Thoracic aorta (tissue), 2 donors: ENCODE data around the gene THBS3. TPM values are rescaled to one million over a fixed set of nuclear protein-coding genes. Genes with fewer than 3 reads are reported as not detected.

Experiments
- ATAC-seq: fragments of 150-250 bp; one replicate; pipeline ENCODE4 v1.8.0; 2017; ENCODE audit warnings: low read depth; ENCODE audit not compliant: insufficient number of reproducible peaks, low FRiP score
- DNase-seq: peaks from one replicate; pipeline ENCODE4 v3.0.0-alpha.2; 2020; ENCODE audit warnings: low spot score
- H3K27ac ChIP-seq, 2 donors: fragments of 200-600 bp; sonication (generic); 1 replicate in 1 of 2; 2 replicates in 1 of 2; pipeline ENCODE4 v1.5.1; 2016; ENCODE audit warnings: mild to moderate bottlenecking in 2 of 2, moderate library complexity in 2 of 2
- H3K27me3 ChIP-seq: fragments of 200-600 bp; sonication (generic); replicated peaks from 2 replicates; pipeline ENCODE4 v1.6.0; 2016; ENCODE audit warnings: mild to moderate bottlenecking; ENCODE audit not compliant: insufficient read depth
- H3K36me3 ChIP-seq: fragments of 200-600 bp; sonication (generic); one replicate; pipeline ENCODE4 v1.5.1; 2016
- H3K4me1 ChIP-seq, 2 donors: fragments of 200-600 bp; sonication (generic); 1 replicate in 1 of 2; 2 replicates in 1 of 2; pipeline versions ENCODE4 v1.5.1 to v1.6.0; 2016; ENCODE audit warnings: low read depth in 2 of 2, mild to moderate bottlenecking in 1 of 2; ENCODE audit not compliant: control insufficient read depth in 1 of 2
- H3K4me3 ChIP-seq: fragments of 200-600 bp; sonication (generic); 2 replicates; pipeline ENCODE4 v1.5.1; 2016; ENCODE audit warnings: mild to moderate bottlenecking
- H3K9me3 ChIP-seq: fragments of 200-600 bp; sonication (generic); 2 replicates; pipeline ENCODE4 v1.5.1; 2016
- CTCF ChIP-seq: fragments of 200-600 bp; sonication (generic); IDR thresholded peaks from one replicate; pipeline ENCODE4 v1.5.1; 2019; ENCODE audit warnings: antibody characterized with exemption
- total RNA-seq, 2 donors: library from RNA; depleted of rRNA; stranded (reverse); fragments of >200 nt; gene quantifications; one replicate each; pipeline versions ENCODE4 v1.1.0 to v1.2.3, GENCODE V29; 2016

The THBS3 gene
- total RNA-seq, 2 donors from 2014 or later = 45.3 to 81.6 TPM

GRCh38 chr1:155178441-155179111, 29.1 kb downstream of the THBS3 start:
- Histone ChIP-seq H3K9me3 (no peaks in the 10 kb centered on the region), H3K4me1 (peaks cover 4 to 20% of the 10 kb centered on the region in 2 donors), H3K36me3 (no peaks in the 10 kb centered on the region), H3K27me3 (no peaks in the 10 kb centered on the region), H3K4me3 (no peak overlapping the region), H3K27ac (no peak overlapping the region)
- ATAC-seq (no peak), DNase-seq (no peak)
- no peak for TF ChIP-seq CTCF

- ATAC-seq (no peak), DNase-seq (no peak)
- Histone ChIP-seq H3K9me3 (no peaks in the 10 kb centered on the region), H3K36me3 (no peaks in the 10 kb centered on the region), H3K4me3 (no peak overlapping the region), H3K4me1 (peaks cover 4 to 23% of the 10 kb centered on the region in 2 donors), H3K27ac (no peak overlapping the region), H3K27me3 (no peaks in the 10 kb centered on the region)
- TF ChIP-seq CTCF = no peak
These were observed 29.8 kb downstream of the THBS3 start for GRCh38 chr1:155177918-155178281.

GRCh38 chr1:155177192-155177917, 30.3 kb downstream of the THBS3 start:
- Histone ChIP-seq H3K4me3 (no peak overlapping the region), H3K27ac (no peak overlapping the region), H3K36me3 (no peaks in the 10 kb centered on the region), H3K9me3 (no peaks in the 10 kb centered on the region), H3K4me1 (peaks cover 5 to 26% of the 10 kb centered on the region in 2 donors), H3K27me3 (no peaks in the 10 kb centered on the region)
- no peak for TF ChIP-seq CTCF
- no peak for ATAC-seq
- no peak for DNase-seq

- no peaks in the 10 kb centered on the region for H3K36me3 ChIP-seq
- TF ChIP-seq CTCF = peak; percentile 94
- no peak for ATAC-seq
- H3K27me3 ChIP-seq = no peaks in the 10 kb centered on the region
- no peak overlapping the region for H3K27ac ChIP-seq
- H3K4me3 ChIP-seq = no peak overlapping the region
- peaks cover 8 to 32% of the 10 kb centered on the region in 2 donors for H3K4me1 ChIP-seq
- H3K9me3 ChIP-seq = no peaks in the 10 kb centered on the region
- no peak for DNase-seq
These were observed 31.1 kb downstream of the THBS3 start for GRCh38 chr1:155176544-155177071.

- no peaks in the 10 kb centered on the region for H3K27me3 ChIP-seq
- H3K36me3 ChIP-seq = no peaks in the 10 kb centered on the region
- DNase-seq (no peak), ATAC-seq (no peak)
- H3K4me1 ChIP-seq = peaks cover 8 to 32% of the 10 kb centered on the region in 2 donors
- H3K9me3 ChIP-seq = no peaks in the 10 kb centered on the region
- no peak overlapping the region for H3K27ac ChIP-seq
- no peak overlapping the region for H3K4me3 ChIP-seq
- no peak for TF ChIP-seq CTCF
These were observed 31.7 kb downstream of the THBS3 start for GRCh38 chr1:155175927-155176371.
